SIG-M5 treated with dmso at 0.1 percent for 504 hours (cell line): ENCODE data around the gene BRIP1.
"Not testable (repeated sequence)": the region's sequence is repeated elsewhere in the genome, so short reads cannot be mapped to it uniquely, and the experiment has no call there.

Source experiments
- DNase-seq: peaks from one replicate; lab custom pipeline; 2025; ENCODE audit not compliant: unreplicated experiment; lab: John Stamatoyannopoulos, UW

Gene BRIP1

DNA sequence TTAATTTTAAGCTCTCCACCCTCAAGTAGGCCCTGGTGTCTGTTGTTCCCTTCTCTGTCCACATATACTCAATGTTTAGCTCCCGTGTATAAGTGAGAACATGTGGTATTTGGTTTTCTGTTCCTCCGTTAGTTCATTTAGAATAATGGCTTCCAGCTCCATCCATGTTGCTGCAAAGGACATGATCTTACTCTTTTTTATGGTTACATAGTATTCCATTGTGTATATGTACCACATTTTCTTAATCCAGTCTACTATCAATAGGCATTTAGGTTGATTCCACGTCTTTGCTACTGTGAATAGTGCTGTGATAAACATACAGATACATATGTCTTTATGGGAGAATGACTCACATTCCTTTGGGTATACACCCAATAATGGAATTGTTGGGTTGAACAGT lies 160.9 kb downstream of the BRIP1 start:
- DNase-seq = no peak

DNA sequence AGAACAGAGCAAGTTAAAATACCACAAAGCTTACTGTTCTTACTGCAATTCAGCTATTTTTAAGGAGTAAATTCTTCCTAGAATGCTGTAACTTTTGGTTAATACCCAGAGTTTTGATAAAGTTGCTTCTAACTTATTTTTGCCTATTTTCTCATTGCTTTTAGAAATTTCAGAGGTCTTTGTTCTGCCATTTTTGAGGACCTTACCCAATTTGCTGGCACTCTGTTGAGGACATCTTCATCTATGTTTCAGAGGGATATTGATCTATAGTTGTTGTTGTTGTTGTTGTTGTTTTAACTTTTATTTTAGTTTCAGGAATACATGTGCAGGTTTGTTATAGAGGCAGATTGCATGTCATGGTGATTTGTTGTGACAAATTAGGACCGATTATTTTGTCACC lies 161.3 kb downstream of the BRIP1 start:
- no peak for DNase-seq

GRCh38 chr17:61701334-61701733 lies 162.0 kb downstream of the BRIP1 start:
- DNase-seq = no peak

- no peak for DNase-seq
These were observed 163.1 kb downstream of the BRIP1 start for GRCh38 chr17:61700252-61700651.

GRCh38 chr17:61699694-61700093 lies 163.6 kb downstream of the BRIP1 start:
- DNase-seq = no peak

DNA sequence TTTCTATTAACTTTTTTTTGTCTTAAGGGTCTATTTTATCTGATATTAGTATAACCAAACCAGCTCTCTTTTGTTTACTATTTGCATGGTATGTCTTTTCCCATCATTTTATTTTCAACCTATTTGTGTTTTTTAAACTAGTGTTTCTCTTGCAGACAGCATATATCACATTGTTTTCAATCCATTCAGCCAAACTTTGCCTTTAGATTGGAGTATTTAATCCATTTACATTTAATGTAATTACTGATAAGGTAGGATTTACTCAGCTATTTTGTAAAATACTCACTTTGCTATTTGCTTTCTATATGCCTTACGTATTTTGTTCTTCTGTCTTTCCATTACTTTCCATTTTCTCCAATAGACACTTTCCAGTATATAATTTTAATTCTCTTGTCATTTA lies 164.3 kb downstream of the BRIP1 start:
- DNase-seq = no peak

DNA sequence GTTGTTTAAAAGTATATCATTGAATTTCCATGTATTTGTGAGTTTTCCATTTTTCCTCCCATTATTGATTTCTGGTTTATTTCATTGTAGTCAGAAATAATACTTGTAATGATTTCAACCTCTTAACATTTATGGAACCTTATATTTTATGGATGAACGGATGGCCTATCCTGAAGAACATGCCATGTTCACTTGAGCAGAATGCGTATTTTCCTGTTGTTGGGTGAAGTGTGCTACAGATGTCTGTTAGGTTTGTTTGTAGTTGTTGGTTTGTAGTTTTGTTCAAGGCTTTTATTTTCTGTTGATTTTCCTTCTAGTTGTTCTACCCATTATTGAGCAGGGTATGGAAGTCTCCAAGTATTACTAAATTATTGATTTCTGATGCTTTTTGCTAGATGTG lies 165.1 kb downstream of the BRIP1 start:
- DNase-seq = no peak

DNA sequence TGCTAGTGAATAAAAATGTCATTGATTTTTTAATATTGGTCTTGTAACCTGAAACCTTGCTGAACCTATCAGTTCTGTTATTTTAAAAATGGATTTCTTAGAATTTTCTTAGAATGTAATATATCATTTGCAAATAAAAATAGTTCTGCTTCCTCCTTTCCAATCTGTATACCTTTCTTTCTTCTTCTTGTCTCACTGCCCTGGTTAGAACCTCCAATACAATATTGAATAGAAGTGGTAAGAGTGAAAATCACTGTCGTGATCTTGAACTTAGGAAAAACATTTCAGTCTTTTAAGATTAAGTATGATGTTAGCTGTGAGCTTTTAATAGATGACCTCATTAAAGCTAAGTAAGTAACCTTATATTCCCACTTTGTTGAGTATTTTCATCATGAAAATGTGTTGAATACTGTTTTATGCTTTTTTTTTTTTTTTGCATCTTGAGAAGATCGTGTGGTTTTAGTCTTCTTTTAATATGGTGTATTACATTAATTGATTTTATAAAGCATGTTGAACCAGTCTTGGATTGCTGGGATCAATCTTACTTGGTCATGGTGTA lies 167.5 kb downstream of the BRIP1 start:
- no peak for DNase-seq

DNA sequence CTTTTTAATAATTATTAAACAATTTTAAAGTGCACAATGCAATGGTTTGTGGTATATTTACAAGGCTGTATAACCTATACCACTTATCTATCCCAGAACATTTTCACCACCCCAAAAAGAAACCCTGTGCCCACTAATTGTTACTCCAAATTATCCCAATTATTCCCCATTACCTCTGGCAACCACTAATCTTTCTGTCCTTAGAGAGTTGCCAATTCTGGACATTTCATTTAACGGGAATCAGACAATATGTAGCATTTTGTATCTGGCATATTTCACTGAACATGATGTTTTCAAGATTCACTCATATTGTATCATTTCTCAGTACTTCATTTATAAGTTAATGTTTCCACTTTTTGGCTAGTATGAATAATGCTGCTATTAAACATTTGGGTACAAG lies 169.2 kb downstream of the BRIP1 start:
- no peak for DNase-seq

- no peak for DNase-seq
These were observed 173.6 kb downstream of the BRIP1 start for GRCh38 chr17:61689610-61690180.

- DNase-seq = no peak
These were observed 175.6 kb downstream of the BRIP1 start for GRCh38 chr17:61687769-61688168.

DNA sequence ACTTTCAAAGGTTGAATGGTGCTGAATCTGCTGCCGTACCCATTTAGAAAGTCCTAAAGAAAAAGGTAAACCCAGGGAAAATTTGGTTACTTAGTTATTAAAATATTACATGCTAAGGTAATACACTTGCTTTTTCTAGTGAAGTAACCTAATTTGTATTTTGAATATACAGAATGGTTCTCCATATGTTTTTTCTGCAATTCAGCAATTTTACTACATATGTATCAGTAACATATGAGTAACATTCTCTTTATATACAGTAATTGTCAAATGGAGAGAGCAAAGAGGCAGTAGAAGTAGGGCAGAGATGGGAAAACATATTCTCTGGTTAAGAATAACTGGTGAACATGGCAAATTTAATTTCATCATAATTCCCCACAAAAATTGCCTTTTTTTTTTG lies 177.2 kb downstream of the BRIP1 start:
- no peak for DNase-seq

DNA sequence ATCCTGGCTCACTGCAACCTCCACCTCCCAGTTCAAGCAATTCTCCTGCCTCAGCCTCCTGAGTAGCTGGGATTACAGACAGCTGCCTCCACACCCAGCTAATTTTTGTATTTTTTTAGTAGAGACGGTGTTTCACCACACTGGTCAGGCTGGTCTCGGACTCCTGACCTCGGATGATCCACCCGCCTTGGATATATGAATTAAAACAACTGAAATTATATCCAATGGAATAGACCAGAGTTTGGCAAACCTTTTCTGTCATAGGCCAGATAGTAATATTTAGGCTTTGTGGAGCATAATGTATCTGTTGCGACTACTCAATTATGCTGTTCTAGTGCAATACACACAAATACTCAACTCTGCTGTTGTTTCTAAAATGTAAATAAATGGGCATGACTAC lies 178.5 kb downstream of the BRIP1 start:
- DNase-seq = no peak

DNA sequence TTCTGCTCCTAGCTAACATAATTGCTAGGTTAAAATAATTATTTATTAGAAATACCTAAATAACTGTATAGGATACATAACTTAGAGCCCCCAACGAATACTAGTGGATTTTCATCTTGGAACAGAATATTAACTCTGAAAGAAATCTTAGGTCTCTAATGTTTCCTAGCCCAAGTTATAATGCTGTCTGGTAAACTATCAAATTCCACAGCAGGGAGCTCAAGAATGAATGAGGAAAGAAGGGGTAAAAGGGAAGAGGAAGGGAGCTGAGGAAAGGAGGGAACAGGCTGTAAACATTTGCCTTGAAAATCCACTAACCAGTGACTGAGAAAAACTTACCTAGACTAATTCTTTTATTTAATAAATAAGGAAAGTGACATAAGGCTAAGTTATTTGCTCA lies 179.2 kb downstream of the BRIP1 start:
- no peak for DNase-seq

DNA sequence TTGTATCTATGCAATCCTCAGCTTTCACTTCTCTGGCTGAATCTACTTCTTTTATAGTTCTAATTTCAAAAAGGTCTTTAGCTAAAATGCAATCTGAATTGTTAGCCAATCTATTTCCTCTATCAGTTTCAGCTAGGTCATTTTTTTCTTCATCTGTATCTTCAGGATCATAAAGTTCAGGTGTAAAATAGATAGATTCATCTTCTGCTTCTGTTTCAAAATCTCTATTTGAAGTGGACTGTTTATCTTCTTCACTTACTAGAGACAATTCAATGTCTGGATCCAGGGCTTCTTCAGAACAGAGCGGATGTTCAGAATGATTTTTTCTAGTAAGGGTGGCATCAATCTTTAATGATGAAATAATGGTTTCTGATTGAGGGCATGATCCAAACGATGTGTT lies 179.9 kb downstream of the BRIP1 start:
- no peak for DNase-seq

- no peak for DNase-seq
These were observed 182.4 kb downstream of the BRIP1 start for GRCh38 chr17:61680921-61681320.

DNA sequence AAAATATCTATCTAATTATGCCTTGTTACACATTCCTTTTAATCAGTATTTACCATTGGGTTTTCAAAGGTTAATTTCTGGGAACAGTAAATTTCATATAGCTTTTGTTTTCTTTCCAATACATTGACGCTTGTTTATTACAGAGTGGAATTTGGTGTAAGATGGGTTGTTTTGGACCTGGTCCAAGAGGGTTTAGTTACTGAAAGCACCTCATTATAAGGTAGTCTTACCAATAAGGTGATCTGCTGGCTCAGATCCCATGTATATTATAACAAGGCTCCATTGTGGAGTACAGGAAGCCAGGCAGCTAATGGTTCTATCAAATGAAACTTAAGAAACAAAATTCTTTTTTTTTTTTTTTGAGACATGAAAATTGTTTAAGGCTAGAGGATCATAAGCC lies 185.0 kb downstream of the BRIP1 start:
- no peak for DNase-seq

DNA sequence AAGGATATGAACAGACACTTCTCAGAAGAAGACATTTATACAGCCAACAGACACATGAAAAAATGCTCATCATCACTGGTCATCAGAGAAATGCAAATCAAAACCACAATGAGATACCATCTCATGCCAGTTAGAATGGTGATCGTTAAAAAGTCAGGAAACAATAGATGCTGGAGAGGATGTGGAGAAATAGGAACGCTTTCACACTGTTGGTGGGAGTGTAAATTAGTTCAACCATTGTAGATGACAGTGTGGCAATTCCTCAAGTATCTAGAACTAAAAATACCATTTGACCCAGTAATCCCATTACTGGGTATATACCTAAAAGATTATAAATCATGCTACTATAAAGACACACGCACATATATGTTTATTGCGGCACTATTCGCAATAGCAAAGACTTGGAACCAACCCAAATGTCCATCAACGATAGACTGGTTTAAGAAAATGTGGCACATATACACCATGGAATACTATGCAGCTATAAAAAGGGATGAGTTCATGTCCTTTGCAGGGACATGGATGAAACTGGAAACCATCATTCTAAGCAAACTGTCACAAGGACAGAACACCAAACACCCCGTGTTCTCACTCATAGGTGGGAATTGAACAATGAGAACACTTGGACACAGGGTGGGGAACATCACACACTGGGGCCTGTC lies 186.0 kb downstream of the BRIP1 start:
- DNase-seq = not testable (repeated sequence)

DNA sequence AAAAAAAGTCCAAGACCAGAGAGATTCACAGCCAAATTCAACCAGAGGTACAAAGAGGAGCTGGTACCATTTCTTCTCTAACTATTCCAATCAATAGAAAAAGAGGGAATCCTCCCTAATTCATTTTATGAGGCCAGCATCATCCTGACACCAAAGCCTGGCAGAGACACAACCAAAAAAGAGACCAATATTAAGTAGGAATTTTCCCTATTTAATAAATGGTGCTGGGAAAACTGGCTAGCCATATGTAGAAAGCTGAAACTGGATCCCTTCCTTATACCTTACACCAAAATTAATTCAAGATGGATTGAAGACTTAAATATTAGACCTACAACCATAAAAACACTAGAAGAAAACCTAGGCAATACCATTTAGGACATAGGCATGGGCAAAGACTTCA lies 186.8 kb downstream of the BRIP1 start:
- DNase-seq = not testable (repeated sequence)

DNA sequence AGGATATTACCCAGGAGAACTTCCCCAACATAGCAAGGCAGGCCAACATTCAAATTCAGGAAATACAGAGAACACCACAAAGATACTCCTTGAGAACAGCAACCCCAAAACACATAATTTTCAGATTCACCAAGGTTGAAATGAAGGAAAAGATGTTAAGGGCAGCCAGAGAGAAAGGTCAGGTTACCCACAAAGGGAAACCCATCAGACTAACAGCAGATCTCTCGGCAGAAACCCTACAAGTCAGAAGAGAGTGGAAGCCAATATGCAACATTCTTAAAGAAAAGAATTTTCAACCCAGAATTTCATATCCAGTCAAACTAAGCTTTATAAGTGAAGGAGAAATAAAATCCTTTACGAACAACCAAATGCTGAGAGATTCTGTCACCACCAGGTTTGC lies 188.7 kb downstream of the BRIP1 start:
- DNase-seq = not testable (repeated sequence)

GRCh38 chr17:61673019-61673897 lies 190.1 kb downstream of the BRIP1 start:
- DNase-seq = not testable (repeated sequence)

DNA sequence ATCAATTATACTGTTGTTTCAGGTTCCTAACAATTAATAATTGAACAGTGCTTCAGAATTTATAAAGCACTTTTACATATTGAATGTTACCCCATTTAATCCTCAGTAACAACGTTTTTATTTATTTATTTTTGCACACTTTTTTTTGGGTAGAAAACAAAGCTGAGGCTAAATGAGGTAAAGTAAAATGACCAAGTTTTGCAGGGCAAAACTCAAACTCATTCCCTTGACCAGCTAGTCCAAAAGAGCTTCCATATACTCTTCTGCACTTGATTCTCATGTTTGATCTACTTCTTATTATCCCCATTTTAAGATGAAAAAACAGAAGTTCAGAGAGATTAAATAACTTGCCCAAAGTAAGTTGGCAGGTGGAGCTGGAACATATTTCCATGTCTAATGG lies 191.2 kb downstream of the BRIP1 start:
- DNase-seq = no peak
